HCT116 (cell line): ENCODE results near the gene GALNT6. TPM values are rescaled to one million over a fixed set of nuclear protein-coding genes. Genes with fewer than 3 reads are reported as not detected.

Experiments
- ATAC-seq: fragments of 200-7000 bp; cut with Tn5 transposase; 2 replicates; pipeline ENCODE4 v1.9.1; 2020; ENCODE audit warnings: mild to moderate bottlenecking, moderate library complexity
- BruUV-seq: library from RNA; stranded (reverse); fragments of 400-500 nt; replicated peaks from 2 replicates; lab custom pipeline; 2021; lab: Mats Ljungman, UMichigan
- CTCF ChIA-PET: fragments of 300-600 bp; sonication (Branson Sonifier 250); formaldehyde crosslinking; loops from one replicate; lab custom pipeline; 2021; ENCODE audit warnings: antibody characterized with exemption; lab: Charles Lee
- POLR2A ChIA-PET: fragments of 300-600, 350-600 bp; sonication (Branson Sonifier 250); formaldehyde crosslinking; loops from one replicate; lab custom pipeline; 2021; ENCODE audit warnings: antibody characterized with exemption; lab: Charles Lee
- RAD21 ChIA-PET, 2 experiments: fragments of 300-600 bp; sonication (Branson Sonifier 250); formaldehyde crosslinking; loops; one replicate each; lab custom pipeline; 2023; ENCODE audit warnings: low total read pairs in 2 of 2; ENCODE audit not compliant: uncharacterized antibody in 2 of 2, unreplicated experiment in 2 of 2, low non-redundant PET in 1 of 2; lab: Charles Lee
- DNase-seq: peaks from one replicate; pipeline ENCODE4 v3.0.0-alpha.2; 2010; ENCODE audit warnings: low read depth, low spot score
- H2AFZ ChIP-seq: fragments of 200-600 bp; shearing (Covaris generic), sonication (generic); 2 replicates; pipeline ENCODE4 v1.6.1; 2017; ENCODE audit warnings: low read depth, mixed run types, mixed read lengths, antibody characterized with exemption, low read length; ENCODE audit not compliant: poor library complexity, severe bottlenecking
- H3K27ac ChIP-seq: 2 replicates; pipeline ENCODE4 v1.5.1; 2012; ENCODE audit warnings: low read depth, low read length
- H3K27me3 ChIP-seq: fragments of 200-600 bp; sonication (generic); 2 replicates; pipeline ENCODE4 v1.6.1; 2016; ENCODE audit warnings: mixed run types, low read length, mixed read lengths; ENCODE audit not compliant: insufficient read depth
- H3K36me3 ChIP-seq, 2 experiments: fragments of 200-500 bp in 1 of 2; fragments of 200-600 bp in 1 of 2; sonication (Bioruptor generic) in 1 of 2; sonication (generic) in 1 of 2; 2 replicates each; pipeline versions ENCODE4 v1.5.1 to v1.6.1; 2014 to 2016; ENCODE audit warnings: low read length in 2 of 2, inconsistent platforms in 1 of 2, mixed read lengths in 1 of 2, mixed run types in 1 of 2; ENCODE audit not compliant: insufficient read depth in 2 of 2, control insufficient read depth in 1 of 2
- H3K4me1 ChIP-seq, 2 experiments: fragments of 200-600 bp in 1 of 2; sonication (generic) in 1 of 2; 2 replicates each; pipeline versions ENCODE4 v1.5.1 to v1.6.1; 2012 to 2017; ENCODE audit warnings: low read length in 2 of 2, inconsistent platforms in 1 of 2, mild to moderate bottlenecking in 1 of 2, mixed read lengths in 1 of 2, mixed run types in 1 of 2, moderate library complexity in 1 of 2; ENCODE audit not compliant: insufficient read depth in 2 of 2, control insufficient read depth in 1 of 2
- H3K4me2 ChIP-seq: fragments of 200-600 bp; sonication (generic); 2 replicates; pipeline ENCODE4 v1.6.1; 2017; ENCODE audit warnings: mixed run types, low read length, mixed read lengths
- H3K4me3 ChIP-seq, 2 experiments: fragments of 200-600 bp in 1 of 2; sonication (generic) in 1 of 2; replicated peaks in 1 of 2; 2 replicates each; pipeline ENCODE4 v1.5.1; 2011 to 2016; ENCODE audit warnings: low read length in 2 of 2, control low read depth in 1 of 2, low read depth in 1 of 2, mild to moderate bottlenecking in 1 of 2, mixed read lengths in 1 of 2, mixed run types in 1 of 2
- H3K79me2 ChIP-seq: fragments of 200-600 bp; sonication (generic); 2 replicates; pipeline ENCODE4 v1.6.1; 2017; ENCODE audit warnings: mild to moderate bottlenecking, mixed run types, low read length, moderate library complexity, mixed read lengths; ENCODE audit not compliant: insufficient read depth
- H3K9ac ChIP-seq: fragments of 200-600 bp; sonication (generic); 2 replicates; pipeline ENCODE4 v1.6.1; 2016; ENCODE audit warnings: low read length, mixed read lengths
- H3K9me2 ChIP-seq: fragments of 200-600 bp; sonication (generic), shearing (Covaris generic); 2 replicates; pipeline ENCODE4 v1.6.1; 2017; ENCODE audit warnings: mixed run types, mild to moderate bottlenecking, moderate library complexity; ENCODE audit not compliant: insufficient read depth
- H3K9me3 ChIP-seq, 2 experiments: fragments of 200-500 bp in 1 of 2; fragments of 200-600 bp in 1 of 2; sonication (Bioruptor generic) in 1 of 2; sonication (generic) in 1 of 2; 2 replicates each; pipeline ENCODE4 v1.6.1; 2014 to 2017; ENCODE audit warnings: low read length in 2 of 2, mixed read lengths in 2 of 2, inconsistent platforms in 1 of 2, low read depth in 1 of 2, mild to moderate bottlenecking in 1 of 2, mixed run types in 1 of 2, moderate library complexity in 1 of 2; ENCODE audit not compliant: control insufficient read depth in 1 of 2, insufficient read depth in 1 of 2
- H4K20me1 ChIP-seq: fragments of 200-600 bp; sonication (generic), shearing (Covaris generic); 2 replicates; pipeline ENCODE4 v1.6.1; 2017; ENCODE audit warnings: mixed run types, mild to moderate bottlenecking, moderate library complexity; ENCODE audit not compliant: insufficient read depth
- ATF3 ChIP-seq: IDR thresholded peaks from 2 replicates; pipeline ENCODE4 v1.6.1; 2012
- CBX3 ChIP-seq: IDR thresholded peaks from 2 replicates; pipeline ENCODE4 v1.6.1; 2012; ENCODE audit warnings: low read depth
- CTCF ChIP-seq, 3 experiments: fragments of 200-600 bp in 1 of 3; sonication (generic) in 1 of 3; IDR thresholded peaks in 2 of 3; conservative IDR thresholded peaks in 1 of 3; 2 replicates each; pipeline ENCODE4 v1.5.1; 2012 to 2017; ENCODE audit warnings: low read depth in 2 of 3, low read length in 2 of 3, antibody characterized with exemption in 1 of 3, borderline replicate concordance in 1 of 3, control low read depth in 1 of 3, mild to moderate bottlenecking in 1 of 3, mixed read lengths in 1 of 3, mixed run types in 1 of 3, moderate library complexity in 1 of 3; ENCODE audit not compliant: insufficient read depth in 1 of 3
- ELF1 ChIP-seq: IDR thresholded peaks from 2 replicates; pipeline ENCODE4 v1.6.1; 2012; ENCODE audit warnings: low read depth, borderline replicate concordance
- FOSL1 ChIP-seq: IDR thresholded peaks from 2 replicates; pipeline ENCODE4 v1.6.1; 2012; ENCODE audit warnings: low read depth
- MAX ChIP-seq: IDR thresholded peaks from 2 replicates; pipeline ENCODE4 v1.6.1; 2012
- POLR2AphosphoS5 ChIP-seq: IDR thresholded peaks from 2 replicates; pipeline ENCODE4 v1.6.1; 2011; ENCODE audit warnings: mild to moderate bottlenecking, low read depth, low read length, moderate library complexity
- RAD21 ChIP-seq: IDR thresholded peaks from 2 replicates; pipeline ENCODE4 v1.6.1; 2012; ENCODE audit warnings: low read depth, mild to moderate bottlenecking
- SIN3A ChIP-seq: IDR thresholded peaks from 2 replicates; pipeline ENCODE4 v1.6.1; 2012; ENCODE audit warnings: low read depth
- SP1 ChIP-seq: IDR thresholded peaks from 2 replicates; pipeline ENCODE4 v1.6.1; 2012; ENCODE audit warnings: low read depth
- SRF ChIP-seq: IDR thresholded peaks from 2 replicates; pipeline ENCODE4 v1.6.1; 2012; ENCODE audit warnings: low read depth
- YY1 ChIP-seq: IDR thresholded peaks from 2 replicates; pipeline ENCODE4 v1.6.1; 2011; ENCODE audit warnings: low read length, low read depth, moderate library complexity, mild to moderate bottlenecking; ENCODE audit not compliant: insufficient replicate concordance; ENCODE audit errors: extremely low read depth
- ZNF274 ChIP-seq: fragments of 200-500 bp; sonication (Bioruptor generic); IDR thresholded peaks from 2 replicates; pipeline ENCODE4 v1.6.1; 2014; ENCODE audit warnings: mild to moderate bottlenecking, low read depth, low read length, inconsistent platforms
- intact Hi-C: fragments of 100-400 bp; cut with micrococcal nuclease; formaldehyde crosslinking; loops from 2 replicates; pipeline ENCODE4 v1.10.0; 2022
- total RNA-seq: library from RNA; stranded (reverse); gene quantifications from one replicate; pipeline ENCODE4 v1.2.1, GENCODE V29; 2021; ENCODE audit not compliant: unreplicated experiment

Gene GALNT6
- total RNA-seq, 1 experiment from 2014 or later: 16.4 TPM

DNA sequence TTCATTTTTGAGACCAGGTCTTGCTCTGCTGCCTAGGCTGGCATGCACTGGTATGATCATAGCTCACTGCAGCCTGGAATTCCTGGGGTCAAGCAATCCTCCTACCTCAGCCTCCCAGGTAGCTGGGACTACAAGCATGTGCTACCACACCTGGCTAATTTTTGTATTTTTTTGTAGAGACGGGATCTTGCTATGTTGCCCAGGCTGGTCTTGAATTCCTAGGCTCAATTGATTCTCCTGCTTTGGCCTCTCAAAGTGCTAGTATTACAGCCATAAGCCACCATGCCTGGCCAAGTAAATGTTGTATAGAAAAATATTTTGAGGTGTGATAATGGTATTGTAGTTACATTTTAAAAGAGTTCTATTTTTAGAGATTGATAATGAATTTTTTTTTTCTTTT is 79.8 kb downstream of the GALNT6 start:
- Histone ChIP-seq H3K9me2 (no peaks in the 10 kb centered on the region), H3K9me3 (no peaks in the 10 kb centered on the region), H3K27me3 (no peaks in the 10 kb centered on the region), H2AFZ (no peak overlapping the region), H3K27ac (no peak overlapping the region), H3K4me2 (no peak overlapping the region), H3K4me1 (peaks cover 7 to 17% of the 10 kb centered on the region in 2 experiments; a peak in 3 of 4 replicates), H3K36me3 (no peaks in the 10 kb centered on the region), H3K9ac (no peak overlapping the region), H3K79me2 (no peaks in the 10 kb centered on the region), H3K4me3 (no peak overlapping the region), H4K20me1 (no peaks in the 10 kb centered on the region)
- no peak for DNase-seq
- ChIA-PET POLR2A (no interaction called here), RAD21 (no interaction called here), CTCF (no interaction called here)
- no TSS peak for BruUV-seq
- intact Hi-C loops: no loop called here
- no peak for ATAC-seq
- TF ChIP-seq FOSL1 (no peak), ZNF274 (no peak), CBX3 (no peak), ELF1 (no peak), SRF (no peak), RAD21 (no peak), SIN3A (no peak), SP1 (no peak), POLR2AphosphoS5 (no peak), YY1 (no peak), ATF3 (no peak), MAX (no peak), CTCF (IDR thresholded peaks at IDR 0.05 in 2 of 3, conservative IDR thresholded peaks at IDR 0.05 in 1 of 3; ENCODE audit: borderline replicate concordance in 1 of 3, insufficient read depth in 1 of 3, low read depth in 2 of 3, low read length in 2 of 3) (no peak)
